Measurements from ENCODE around the gene E2F1.
"Not testable (repeated sequence)": the region's sequence is repeated elsewhere in the genome, so short reads cannot be mapped to it uniquely, and the experiment has no call there.

Gene E2F1

GRCh38 chr20:33709905-33710541, 23.8 kb upstream of the E2F1 start:
- DNase-seq: no peak

GRCh38 chr20:33709398-33709797, 23.2 kb upstream of the E2F1 start:
- no peak for DNase-seq

- DNase-seq: no peak
Observed at GRCh38 chr20:33707668-33708067, 21.5 kb upstream of the E2F1 start.

- DNase-seq: peak; percentile 34
Observed at GRCh38 chr20:33704197-33704924, 18.2 kb upstream of the E2F1 start.

GRCh38 chr20:33703498-33704137, 17.4 kb upstream of the E2F1 start:
- no peak for DNase-seq

GRCh38 chr20:33702861-33703260, 16.7 kb upstream of the E2F1 start:
- DNase-seq: no peak

- DNase-seq: no peak
Observed at GRCh38 chr20:33701629-33702450, 15.7 kb upstream of the E2F1 start.

GRCh38 chr20:33700696-33701441, 14.7 kb upstream of the E2F1 start:
- DNase-seq: not testable (repeated sequence)

- DNase-seq: not testable (repeated sequence)
Observed at GRCh38 chr20:33698966-33699365, 12.8 kb upstream of the E2F1 start.

GRCh38 chr20:33697129-33697528, 10.9 kb upstream of the E2F1 start:
- DNase-seq: no peak

- no peak for DNase-seq
Observed at GRCh38 chr20:33696448-33696847, 10.3 kb upstream of the E2F1 start.

- DNase-seq: no peak
Observed at GRCh38 chr20:33694639-33695012, 8.4 kb upstream of the E2F1 start.

- no peak for DNase-seq
Observed at GRCh38 chr20:33693741-33694638, 7.8 kb upstream of the E2F1 start.

- DNase-seq: no peak
Observed at GRCh38 chr20:33693289-33693688, 7.1 kb upstream of the E2F1 start.

- DNase-seq: peak; percentile 60
Observed at GRCh38 chr20:33689973-33690372, 3.8 kb upstream of the E2F1 start.

GRCh38 chr20:33689493-33689892, 3.3 kb upstream of the E2F1 start:
- no peak for DNase-seq

GRCh38 chr20:33688938-33689424, 2.8 kb upstream of the E2F1 start:
- DNase-seq: no peak

- no peak for DNase-seq
Observed at GRCh38 chr20:33687993-33688937, 2.1 kb upstream of the E2F1 start.

- DNase-seq: peak; percentile 88
Observed at GRCh38 chr20:33687370-33687915, 1.3 kb upstream of the E2F1 start.

GRCh38 chr20:33686984-33687366, 790 bp upstream of the E2F1 start:
- no peak for DNase-seq

Data from NCI-H226 (cell line).